H1 (cell line): ENCODE results near the gene CUL9.

Experiments
- CHD2 ChIP-seq: IDR thresholded peaks from 2 replicates; pipeline ENCODE4 v1.6.1; 2012; ENCODE audit warnings: low read length, improper control_type of control experiment
- CTCF ChIP-seq, 3 experiments: IDR thresholded peaks; 1 replicate in 2 of 3; 2 replicates in 1 of 3; pipeline versions ENCODE4 v1.5.1 to v1.6.1; 2011; ENCODE audit warnings: low read length in 3 of 3, mild to moderate bottlenecking in 3 of 3, inconsistent platforms in 2 of 3, low read depth in 1 of 3, moderate library complexity in 1 of 3; ENCODE audit not compliant: insufficient read depth in 1 of 3; ENCODE audit errors: control extremely low read depth in 1 of 3
- EZH2 ChIP-seq: fragments of 200-600 bp; sonication (generic); IDR thresholded peaks from 2 replicates; pipeline ENCODE4 v1.7.1; 2012; ENCODE audit warnings: low read depth, mild to moderate bottlenecking, moderate library complexity, low read length, inconsistent platforms; ENCODE audit not compliant: severe bottlenecking
- HDAC2 ChIP-seq, 2 experiments: fragments of 300-600 bp in 1 of 2; sonication (generic) in 1 of 2; IDR thresholded peaks; 2 replicates each; pipeline ENCODE4 v1.6.1; 2011 to 2012; ENCODE audit warnings: low read depth in 2 of 2, low read length in 2 of 2, mild to moderate bottlenecking in 2 of 2, moderate library complexity in 2 of 2, borderline replicate concordance in 1 of 2, inconsistent platforms in 1 of 2
- MAX ChIP-seq: IDR thresholded peaks from 2 replicates; pipeline ENCODE4 v1.6.1; 2012; ENCODE audit warnings: inconsistent platforms
- POLR2A ChIP-seq, 2 experiments: IDR thresholded peaks; 1 replicate in 1 of 2; 2 replicates in 1 of 2; pipeline ENCODE4 v1.6.1; 2011; ENCODE audit warnings: low read depth in 2 of 2, low read length in 2 of 2, mild to moderate bottlenecking in 2 of 2; ENCODE audit errors: control extremely low read depth in 1 of 2
- SIN3A ChIP-seq, 2 experiments: IDR thresholded peaks in 1 of 2; conservative IDR thresholded peaks in 1 of 2; 2 replicates each; pipeline ENCODE4 v1.6.1; 2011 to 2012; ENCODE audit warnings: low read length in 2 of 2, improper control_type of control experiment in 1 of 2, low read depth in 1 of 2, mild to moderate bottlenecking in 1 of 2
- SP2 ChIP-seq: IDR thresholded peaks from 2 replicates; pipeline ENCODE4 v1.6.1; 2012; ENCODE audit warnings: mild to moderate bottlenecking, low read length, inconsistent platforms
- SRF ChIP-seq: IDR thresholded peaks from 2 replicates; pipeline ENCODE4 v1.6.1; 2011; ENCODE audit warnings: mild to moderate bottlenecking, low read depth, low read length, moderate library complexity
- TAF1 ChIP-seq: IDR thresholded peaks from 2 replicates; pipeline ENCODE4 v1.6.1; 2011; ENCODE audit warnings: mild to moderate bottlenecking, low read depth, low read length
- USF2 ChIP-seq: IDR thresholded peaks from 2 replicates; pipeline ENCODE4 v1.6.1; 2011; ENCODE audit warnings: low read length, improper control_type of control experiment

- TF ChIP-seq TAF1 (no peak), MAX (no peak), SRF (no peak), EZH2 (no peak), CTCF (IDR thresholded peaks at IDR 0.05; ENCODE audit: control extremely low read depth in 1 of 3, insufficient read depth in 1 of 3, low read depth in 1 of 3, low read length in 3 of 3) (no peak), POLR2A (IDR thresholded peaks at IDR 0.05; ENCODE audit: control extremely low read depth in 1 of 2, low read depth in 2 of 2, low read length in 2 of 2) (no peak), CHD2 (no peak), SP2 (no peak), USF2 (no peak), SIN3A (conservative IDR thresholded peaks at IDR 0.05 in 1 of 2, IDR thresholded peaks at IDR 0.05 in 1 of 2; ENCODE audit: low read depth in 1 of 2, low read length in 2 of 2) (no peak), HDAC2 (IDR thresholded peaks at IDR 0.05; ENCODE audit: borderline replicate concordance in 1 of 2, low read depth in 2 of 2, low read length in 2 of 2) (no peak)
These were observed 66.1 kb downstream of the CUL9 start for GRCh38 chr6:43248101-43248500.
